Nucleus accumbens (tissue), 56 donors: ENCODE data around the gene PRLR.
A peak's percentile ranks its signal among the peaks of the same experiment; 100 is the strongest.
"Not testable (repeated sequence)": the region's sequence is repeated elsewhere in the genome, so short reads cannot be mapped to it uniquely, and the experiment has no call there.

Experiments used
- DNase-seq, 56 donors: peaks; one replicate each; lab custom pipeline; 2025; lab: John Stamatoyannopoulos, UW

Gene PRLR

GRCh38 chr5:35047785-35048404 is 182.4 kb downstream of the PRLR start, which contains the start of gene AGXT2:
TSS of gene AGXT2 (minus strand) at chr5:35047949. CDS start at chr5:35047892, 57 bp downstream.
- DNase-seq, result no peak

DNA sequence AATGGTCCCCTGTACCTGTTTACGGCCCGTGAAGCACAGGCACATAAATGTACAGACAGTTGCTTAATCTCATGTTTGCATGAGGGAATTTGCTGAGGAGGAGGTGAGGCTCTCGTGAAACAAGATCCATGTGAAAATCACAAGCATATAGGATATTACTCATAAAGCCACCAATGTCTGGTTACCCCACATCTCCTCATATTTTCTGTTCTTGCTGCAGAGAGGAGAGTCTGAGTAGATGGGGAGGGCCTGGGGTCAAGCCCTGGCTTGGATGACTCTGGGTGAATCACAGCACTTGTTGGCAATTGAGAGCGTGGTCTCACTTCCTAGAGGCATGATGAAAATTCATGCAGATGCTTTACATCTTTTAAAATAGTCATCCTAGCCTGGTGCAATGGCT is 183.5 kb downstream of the PRLR start:
- DNase-seq, result no peak

- DNase-seq, result no peak
Measured at GRCh38 chr5:35045280-35045679, 185.0 kb downstream of the PRLR start.

GRCh38 chr5:35044649-35045048 is 185.6 kb downstream of the PRLR start:
- no peak for DNase-seq

DNA sequence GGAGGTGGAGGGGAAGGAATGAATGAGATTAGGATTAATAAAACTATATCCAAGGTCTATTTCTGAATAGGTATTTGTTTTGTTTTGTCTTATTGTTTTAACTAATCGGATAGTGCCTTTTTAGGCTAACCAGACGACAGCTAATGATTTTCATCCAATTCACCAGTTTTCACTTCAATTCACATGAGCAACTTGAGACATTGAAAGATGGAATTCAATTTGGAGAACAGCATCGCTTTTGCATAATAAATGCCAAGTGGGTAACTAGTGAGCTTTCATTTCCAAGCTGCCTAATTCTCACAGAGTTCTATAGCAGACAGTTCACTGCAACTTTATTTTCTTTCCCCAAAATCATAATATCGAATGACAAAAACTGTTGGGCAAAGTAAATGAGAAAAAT is 187.5 kb downstream of the PRLR start:
- DNase-seq, result no peak

DNA sequence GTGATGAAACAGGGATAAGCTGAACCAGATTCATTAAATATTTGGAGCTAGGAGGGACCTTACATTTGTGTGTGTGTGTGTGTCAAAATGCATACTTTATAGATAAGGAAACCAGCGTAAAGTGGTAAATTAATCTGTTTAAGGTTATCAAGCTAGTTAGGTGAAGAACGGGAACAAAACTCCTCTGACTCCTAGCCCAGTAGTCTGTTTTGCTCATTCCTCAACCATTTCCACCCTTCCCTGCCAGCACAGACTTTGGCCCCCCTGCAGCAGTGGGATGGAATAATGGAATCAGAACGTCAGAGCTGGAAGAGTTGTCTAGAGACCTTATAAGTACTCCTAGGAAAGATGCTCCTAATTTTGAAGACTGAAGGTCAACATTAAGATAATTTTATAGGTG is 189.0 kb downstream of the PRLR start:
- no peak for DNase-seq

DNA sequence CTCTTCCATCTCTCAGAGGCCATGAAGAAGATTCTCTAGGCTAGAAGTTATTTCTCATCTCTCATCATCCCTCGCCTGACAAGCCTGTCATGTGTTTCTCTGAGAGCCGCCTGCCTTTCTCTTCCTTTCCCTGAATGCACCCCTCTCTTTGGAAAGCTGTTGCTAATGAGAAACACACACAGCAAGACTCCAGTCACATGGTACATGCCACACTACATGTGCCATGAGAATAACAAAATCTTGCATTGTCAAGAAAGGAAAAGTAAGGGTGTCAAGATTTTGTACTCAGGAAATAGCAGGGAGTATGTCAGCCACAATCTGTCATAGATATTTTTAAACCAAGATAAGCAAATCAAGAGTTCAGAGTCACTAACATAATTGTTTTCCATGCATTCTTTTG is 191.4 kb downstream of the PRLR start:
- peak in 5 of 56 donors; percentile 2 to 22 (median 15) for DNase-seq

DNA sequence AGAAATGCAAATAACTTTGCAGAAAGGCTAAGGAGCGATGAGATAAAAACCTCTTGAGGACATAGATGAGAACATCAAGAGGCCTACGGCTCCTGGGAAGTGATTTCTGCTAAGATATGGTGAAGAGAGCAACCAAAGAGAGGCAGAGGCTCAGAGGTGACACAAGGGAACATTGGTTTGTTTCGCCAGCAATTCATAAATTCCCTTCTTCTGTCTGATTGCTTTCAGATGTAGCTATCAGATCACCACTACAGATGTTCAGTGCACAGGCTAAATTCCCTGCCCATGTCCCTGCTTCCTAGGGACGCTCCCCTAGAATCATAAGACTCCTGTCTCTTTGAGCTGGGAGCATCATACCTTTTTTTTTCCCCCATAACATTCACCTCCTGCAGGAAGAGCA is 193.8 kb downstream of the PRLR start:
- no peak for DNase-seq

DNA sequence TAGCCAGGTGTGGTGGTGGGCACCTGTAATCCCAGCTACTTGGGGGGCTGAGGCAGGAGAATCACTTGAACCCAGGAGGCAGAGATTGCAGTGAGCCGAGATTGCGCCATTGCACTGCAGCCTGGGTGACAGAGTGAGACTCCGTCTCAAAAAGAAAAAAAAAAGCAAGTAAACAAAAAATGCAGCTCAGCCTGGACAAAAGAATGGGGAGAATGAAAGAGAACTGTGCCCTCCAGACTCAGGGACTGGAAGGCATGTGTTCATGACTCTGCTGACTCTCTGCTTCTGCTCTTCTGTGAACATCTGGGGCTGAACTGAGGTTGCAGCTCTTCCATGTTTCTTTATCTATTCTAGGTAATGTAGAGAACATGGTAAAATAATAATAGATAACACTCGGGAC is 194.4 kb downstream of the PRLR start:
- DNase-seq, result not testable (repeated sequence)

DNA sequence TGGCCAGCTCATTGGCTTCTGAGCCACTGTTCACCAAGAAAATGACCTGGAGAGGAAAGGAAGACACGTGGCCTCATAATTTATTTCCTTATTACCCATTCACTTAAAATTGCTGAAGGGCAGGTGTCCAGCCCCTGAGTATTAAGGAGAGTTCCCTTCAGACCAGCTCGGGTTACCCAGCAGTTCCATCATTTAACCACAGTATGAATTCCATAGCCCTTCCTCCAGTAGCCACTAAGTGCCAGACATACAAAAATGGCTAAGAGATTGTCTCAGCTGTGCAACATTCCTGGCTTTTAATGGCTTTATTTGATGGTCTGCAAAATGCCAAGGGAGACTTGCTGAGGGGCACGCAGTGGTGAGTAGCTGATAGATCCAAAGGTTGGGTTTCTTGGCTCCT is 195.0 kb downstream of the PRLR start:
- no peak for DNase-seq

DNA sequence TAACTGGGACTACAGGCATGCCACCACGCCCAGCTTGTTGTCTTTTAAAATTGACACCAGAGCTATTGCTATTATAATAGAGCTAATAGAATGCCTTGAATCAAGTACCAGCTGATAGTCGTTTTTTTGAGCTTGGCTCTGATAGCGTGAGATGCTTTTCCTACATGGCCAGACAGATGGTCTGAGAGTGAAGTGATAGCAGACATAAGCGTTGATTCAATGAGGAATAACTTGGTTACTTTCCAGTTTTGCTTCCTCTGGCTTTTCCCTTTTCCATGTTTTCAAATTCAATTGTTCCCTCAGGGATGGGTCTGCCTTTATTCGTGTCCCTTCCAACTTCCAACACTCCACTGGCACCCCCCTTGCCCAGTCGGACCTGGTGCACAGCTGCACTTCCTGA is 197.9 kb downstream of the PRLR start:
- no peak for DNase-seq

DNA sequence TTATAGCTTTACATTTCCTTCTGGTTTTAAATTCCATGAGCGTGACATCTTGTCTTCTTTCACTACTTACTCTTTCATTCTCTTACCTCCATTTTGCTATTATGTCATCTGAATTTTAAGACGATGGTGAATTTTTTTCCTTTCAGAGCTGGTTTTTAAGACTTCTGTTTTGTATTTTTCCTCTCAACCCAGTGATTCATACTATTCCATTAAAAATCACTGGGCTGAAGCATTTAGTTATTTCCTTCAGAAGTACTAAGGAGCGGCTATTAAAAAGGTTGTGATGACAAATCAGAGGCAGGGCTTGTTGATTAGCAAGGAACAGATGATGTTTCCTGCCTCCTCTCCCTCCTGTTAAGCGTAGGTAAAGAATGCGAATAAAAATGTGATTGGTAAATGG is 199.0 kb downstream of the PRLR start:
- DNase-seq, result peak in 1 of 56 donors; percentile 34

GRCh38 chr5:35030426-35031100 is 199.7 kb downstream of the PRLR start:
- DNase-seq, result no peak

DNA sequence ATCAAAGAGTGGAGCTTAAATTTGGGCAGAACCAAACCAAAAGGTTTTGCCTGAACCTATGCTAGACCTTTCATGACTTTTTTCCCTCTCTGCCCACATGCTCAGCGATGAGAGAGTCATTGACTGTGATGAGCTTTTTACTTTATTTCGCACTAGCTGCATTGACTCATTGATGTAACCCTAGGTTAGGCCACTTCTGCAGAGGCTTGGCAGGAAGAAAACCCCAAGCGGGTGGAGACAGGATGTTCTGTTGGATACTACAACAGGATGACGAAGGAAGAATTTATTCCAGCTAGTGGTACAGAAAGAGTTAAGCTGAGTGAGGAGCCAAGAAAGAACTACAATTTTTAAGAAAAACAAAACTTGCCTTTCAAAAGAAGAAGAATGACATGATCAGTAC is 201.0 kb downstream of the PRLR start:
- DNase-seq, result no peak

GRCh38 chr5:35026941-35027340 is 203.3 kb downstream of the PRLR start:
- DNase-seq, result no peak

- DNase-seq, result no peak
Measured at GRCh38 chr5:35026280-35026840, 203.9 kb downstream of the PRLR start.

GRCh38 chr5:35024911-35025510 is 205.3 kb downstream of the PRLR start:
- no peak for DNase-seq

GRCh38 chr5:35023391-35024178 is 206.7 kb downstream of the PRLR start:
- DNase-seq, result no peak

DNA sequence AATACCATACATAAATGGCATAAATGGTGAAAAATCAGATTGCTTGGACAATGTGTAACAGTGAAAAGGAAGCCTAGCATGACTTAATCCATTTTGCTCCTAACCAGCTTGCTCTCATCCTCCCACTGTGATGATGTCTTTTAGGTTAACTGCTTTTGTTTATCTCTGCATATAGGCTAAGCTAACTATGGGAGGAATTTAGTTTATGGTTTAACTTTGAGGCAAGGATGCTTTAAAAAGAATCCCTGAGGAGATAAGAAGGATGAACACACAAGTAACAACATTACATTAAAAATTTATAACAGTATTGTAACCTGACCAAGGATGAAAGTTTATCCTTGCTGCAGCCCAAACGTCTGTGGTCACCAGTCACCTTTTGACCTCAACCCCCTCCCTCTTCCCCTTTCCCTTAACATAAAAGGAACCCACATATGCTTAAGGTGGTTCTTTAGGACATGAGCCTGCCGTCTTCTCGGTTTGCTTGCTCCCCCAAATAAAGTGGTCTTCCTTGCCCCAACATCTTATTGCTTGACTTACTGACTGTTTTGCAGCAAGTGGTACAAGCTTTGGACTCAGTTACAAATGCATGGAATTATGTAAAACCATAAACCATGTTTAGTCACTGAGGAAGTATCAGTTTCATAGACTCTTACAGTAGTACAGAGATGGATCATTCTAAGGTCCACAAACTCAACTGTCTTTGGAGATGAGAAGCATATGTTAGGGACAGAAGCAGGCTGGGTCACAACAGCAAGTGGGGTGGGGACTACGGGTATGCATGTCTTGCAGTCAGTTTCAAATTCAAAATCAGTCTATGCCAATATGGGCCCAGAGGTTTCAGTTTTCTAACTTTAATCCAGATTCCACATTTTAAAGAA is 213.9 kb downstream of the PRLR start:
- no peak for DNase-seq

GRCh38 chr5:35015063-35015462 is 215.2 kb downstream of the PRLR start:
- no peak for DNase-seq
